GM18951 (cell line): ENCODE results near the gene USP13.

ENCODE experiments used
- POLR2A ChIP-seq: IDR thresholded peaks from 4 replicates; pipeline ENCODE4 v1.6.1; 2011; ENCODE audit warnings: mild to moderate bottlenecking; ENCODE audit not compliant: insufficient read length, insufficient read depth; ENCODE audit errors: extremely low read depth
- in situ Hi-C: fragments of 300-500 bp; cut with MboI; formaldehyde crosslinking; loops from one replicate; pipeline ENCODE4 v1.12.0; 2022; ENCODE audit warnings: low sequenced_read_pairs, mixed read lengths, inconsistent platforms; ENCODE audit not compliant: unreplicated experiment

The USP13 gene

GRCh38 chr3:179788996-179789395 lies 136.2 kb downstream of the USP13 start:
- TF ChIP-seq POLR2A: no peak
- in situ Hi-C loops: no loop called here

- TF ChIP-seq POLR2A: no peak
- in situ Hi-C loops: no loop called here
Measured at GRCh38 chr3:179791793-179792192, 139.0 kb downstream of the USP13 start.

- no peak for TF ChIP-seq POLR2A
- in situ Hi-C loops: no loop called here
Measured at GRCh38 chr3:179794355-179794754, 141.5 kb downstream of the USP13 start.

- in situ Hi-C loops: no loop called here
- no peak for TF ChIP-seq POLR2A
Measured at GRCh38 chr3:179796421-179796820, 143.6 kb downstream of the USP13 start.

- in situ Hi-C loops: no loop called here
- no peak for TF ChIP-seq POLR2A
Measured at GRCh38 chr3:179797192-179797591, 144.4 kb downstream of the USP13 start.

- in situ Hi-C loops: no loop called here
- no peak for TF ChIP-seq POLR2A
Measured at GRCh38 chr3:179801263-179801662, 148.4 kb downstream of the USP13 start.

GRCh38 chr3:179801856-179802255 lies 149.0 kb downstream of the USP13 start:
- no peak for TF ChIP-seq POLR2A
- in situ Hi-C loops: no loop called here

GRCh38 chr3:179806177-179806576 lies 153.3 kb downstream of the USP13 start:
- in situ Hi-C loops: no loop called here
- no peak for TF ChIP-seq POLR2A

GRCh38 chr3:179807588-179807987 lies 154.7 kb downstream of the USP13 start:
- in situ Hi-C loops: no loop called here
- TF ChIP-seq POLR2A: no peak

- in situ Hi-C loops: loop anchor here (10.0 kb wide), 1 partner anchor 785 kb away; no protein-coding TSS in a partner anchor
- TF ChIP-seq POLR2A: no peak
Measured at GRCh38 chr3:179809639-179810038, 156.8 kb downstream of the USP13 start.

GRCh38 chr3:179811321-179812095 lies 158.7 kb downstream of the USP13 start:
- in situ Hi-C loops: loop anchor here (10.0 kb wide), 1 partner anchor 783 kb away; no protein-coding TSS in a partner anchor
- TF ChIP-seq POLR2A: no peak

- in situ Hi-C loops: loop anchor here (10.0 kb wide), 1 partner anchor 783 kb away; no protein-coding TSS in a partner anchor
- no peak for TF ChIP-seq POLR2A
Measured at GRCh38 chr3:179812096-179812382, 159.2 kb downstream of the USP13 start.

GRCh38 chr3:179819379-179819778 lies 166.5 kb downstream of the USP13 start:
- in situ Hi-C loops: loop anchor here (10.0 kb wide), 1 partner anchor 775 kb away; no protein-coding TSS in a partner anchor
- no peak for TF ChIP-seq POLR2A

- no peak for TF ChIP-seq POLR2A
- in situ Hi-C loops: no loop called here
Measured at GRCh38 chr3:179822296-179822695, 169.5 kb downstream of the USP13 start.
